HG03066 (cell line): ENCODE results near the gene UMODL1.
"Not testable (repeated sequence)": the region's sequence is repeated elsewhere in the genome, so short reads cannot be mapped to it uniquely, and the experiment has no call there.

ENCODE experiments used
- ATAC-seq: cut with Tn5 transposase; IDR thresholded peaks from one replicate; pipeline ENCODE4 v1.9.1; 2021; ENCODE audit warnings: low read depth; ENCODE audit not compliant: unreplicated experiment

UMODL1 gene

GRCh38 chr21:42111811-42112210, 40.7 kb downstream of the UMODL1 start:
- ATAC-seq = no peak

GRCh38 chr21:42112238-42112637, 41.1 kb downstream of the UMODL1 start:
- no peak for ATAC-seq

- ATAC-seq = no peak
Observed at GRCh38 chr21:42112857-42113256, 41.7 kb downstream of the UMODL1 start.

GRCh38 chr21:42113926-42114409, 42.9 kb downstream of the UMODL1 start:
- no peak for ATAC-seq

- ATAC-seq = no peak
Observed at GRCh38 chr21:42114646-42115045, 43.5 kb downstream of the UMODL1 start.

GRCh38 chr21:42115136-42115683, 44.1 kb downstream of the UMODL1 start:
- ATAC-seq = no peak

GRCh38 chr21:42116551-42116950, 45.4 kb downstream of the UMODL1 start:
- not testable (repeated sequence) for ATAC-seq

- no peak for ATAC-seq
Observed at GRCh38 chr21:42117229-42117966, 46.3 kb downstream of the UMODL1 start.

- ATAC-seq = no peak
Observed at GRCh38 chr21:42117967-42118780, 47.1 kb downstream of the UMODL1 start.

- no peak for ATAC-seq
Observed at GRCh38 chr21:42118901-42119300, 47.8 kb downstream of the UMODL1 start.

- ATAC-seq = no peak
Observed at GRCh38 chr21:42120101-42120902, 49.2 kb downstream of the UMODL1 start.

- ATAC-seq = no peak
Observed at GRCh38 chr21:42120903-42121535, 49.9 kb downstream of the UMODL1 start.

- ATAC-seq = no peak
Observed at GRCh38 chr21:42121794-42122193, 50.7 kb downstream of the UMODL1 start.

GRCh38 chr21:42122398-42122797, 51.3 kb downstream of the UMODL1 start:
- no peak for ATAC-seq

- no peak for ATAC-seq
Observed at GRCh38 chr21:42122808-42123207, 51.7 kb downstream of the UMODL1 start.

GRCh38 chr21:42123219-42123908, 52.2 kb downstream of the UMODL1 start:
- ATAC-seq = no peak

- no peak for ATAC-seq
Observed at GRCh38 chr21:42124081-42124480, 53.0 kb downstream of the UMODL1 start.

- no peak for ATAC-seq
Observed at GRCh38 chr21:42124826-42125570, 53.9 kb downstream of the UMODL1 start.
